ENCODE results near the gene SLC47A1. TPM values are rescaled to one million over a fixed set of nuclear protein-coding genes. Genes with fewer than 3 reads are reported as not detected.
"Not testable (repeated sequence)": the region's sequence is repeated elsewhere in the genome, so short reads cannot be mapped to it uniquely, and the experiment has no call there.

SLC47A1 gene
- total and polyA plus RNA-seq, 9 of the 15 experiments (the other 6 are each of a cell fraction or from before 2014, with no cell fraction given): not detected

DNA sequence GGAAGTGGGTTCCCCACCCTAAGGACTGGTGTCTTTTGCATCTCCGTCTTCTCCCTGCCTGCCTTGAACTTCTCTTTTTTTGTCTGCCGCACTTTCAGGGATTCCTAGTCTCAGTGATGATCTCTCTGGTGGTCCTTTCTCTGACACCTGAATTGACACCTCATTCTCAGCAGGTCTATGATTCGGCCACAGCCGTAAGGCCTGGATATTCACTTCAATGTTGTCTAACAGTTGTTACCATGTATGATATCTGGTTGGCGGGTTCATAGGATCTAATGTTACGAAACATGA lies 25.1 kb upstream of the SLC47A1 start:
- CTCF ChIA-PET (ENCODE audit: low intra/inter-chr PET ratio): no interaction called here
- Histone ChIP-seq H3K4me2 (ENCODE audit: insufficient read depth, low read length) (peak overlapping the region; percentile 81), H3K79me2 (ENCODE audit: control insufficient read depth, insufficient read depth, low read length) (no peaks in the 10 kb centered on the region), H3K27ac (ENCODE audit: extremely low read depth, low read depth, low read length) (no peak overlapping the region), H3K27me3 (ENCODE audit: control insufficient read depth in 2 of 2, insufficient read depth in 2 of 2, low read length in 2 of 2) (no peaks in the 10 kb centered on the region; a peak in 1 of 5 replicates), H3K36me3 (ENCODE audit: control insufficient read depth, insufficient read depth, low read length) (no peaks in the 10 kb centered on the region), H3K9me1 (ENCODE audit: control insufficient read depth, insufficient read depth, low read length) (no peaks in the 10 kb centered on the region), H3K4me3 (peak overlapping the region; percentile 58), H4K20me1 (replicated peaks; ENCODE audit: control insufficient read depth, insufficient read depth, low read length) (no peaks in the 10 kb centered on the region), H2AFZ (ENCODE audit: low read depth, low read length) (no peak overlapping the region), H3K9ac (ENCODE audit: insufficient read depth in 1 of 2, low read depth in 2 of 2, low read length in 2 of 2) (peak overlapping the region in 1 of 2 experiments; percentile 75; a peak in 2 of 4 replicates), H3K4me1 (replicated peaks in 1 of 2; ENCODE audit: control insufficient read depth in 2 of 2, insufficient read depth in 2 of 2, low read length in 2 of 2) (peaks cover 0 to 11% of the 10 kb centered on the region in 2 experiments; a peak in 2 of 5 replicates), H3K9me3 (replicated peaks; ENCODE audit: control insufficient read depth, insufficient read depth, low read depth, low read length) (no peaks in the 10 kb centered on the region)
- intact Hi-C loops (cut with micrococcal nuclease) (no loop called here), in situ Hi-C loops (cut with MboI) (no loop called here)
- 32% methylated on average over 6 of the region's 6 CpGs for WGBS (ENCODE audit: insufficient coverage, low coverage, missing lambda C conversion rate)
- BruUV-seq (replicated peaks): no TSS peak
- ATAC-seq (no peak; the same call in 2 of the 3 replicates), FAIRE-seq (no peak), DNase-seq (ENCODE audit: extremely low read depth in 1 of 4, low spot score in 3 of 4) (no peak)
- POLR2A ChIA-PET: no interaction called here
- TF ChIP-seq EGR1 (conservative IDR thresholded peaks at IDR 0.05) (0 out of 2 replicates have a peak, but pooled peaks have one; percentile 9), ZBTB5 (IDR thresholded peaks at IDR 0.05) (no peak), GABPA (tag; conservative IDR thresholded peaks at IDR 0.05; ENCODE audit: low read depth) (peak; percentile 27; the same call in 1 of the 2 replicates)

DNA sequence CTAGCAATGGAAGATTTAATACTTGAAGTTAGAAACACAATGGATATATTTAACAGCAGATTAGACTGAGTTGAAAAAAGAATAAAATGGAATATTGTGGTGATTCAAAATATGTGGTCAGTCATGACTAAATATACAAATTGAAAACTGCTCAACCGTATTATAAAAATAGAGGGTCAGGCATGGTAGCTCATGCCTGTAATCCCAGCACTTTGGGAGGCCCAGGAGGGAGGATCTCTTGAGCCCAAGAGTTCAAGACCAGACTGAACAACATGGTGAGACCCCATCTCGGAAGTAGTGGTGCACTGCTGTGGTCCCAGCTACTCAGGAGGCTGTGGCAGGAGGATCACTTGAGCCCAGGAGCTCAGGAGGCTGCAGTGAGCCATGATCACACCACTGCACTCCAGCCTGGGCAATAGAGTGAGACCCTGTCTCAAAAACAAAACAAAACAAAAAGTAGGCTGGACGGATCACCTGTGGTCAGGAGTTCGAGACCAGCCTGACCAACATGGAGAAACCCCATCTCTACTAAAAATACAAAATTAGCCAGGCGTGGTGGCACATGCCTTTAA lies 24.3 kb upstream of the SLC47A1 start:
- H2AFZ ChIP-seq (ENCODE audit: low read depth, low read length); H3K4me3 ChIP-seq; H3K27me3 ChIP-seq (ENCODE audit: control insufficient read depth in 2 of 2, insufficient read depth in 2 of 2, low read length in 2 of 2); H3K9me1 ChIP-seq (ENCODE audit: control insufficient read depth, insufficient read depth, low read length); FAIRE-seq; BruUV-seq (replicated peaks); H4K20me1 ChIP-seq (replicated peaks; ENCODE audit: control insufficient read depth, insufficient read depth, low read length); H3K27ac ChIP-seq (ENCODE audit: extremely low read depth, low read depth, low read length); H3K4me2 ChIP-seq (ENCODE audit: insufficient read depth, low read length); in situ Hi-C loops (cut with MboI); H3K9ac ChIP-seq (ENCODE audit: insufficient read depth in 1 of 2, low read depth in 2 of 2, low read length in 2 of 2); H3K9me3 ChIP-seq (replicated peaks; ENCODE audit: control insufficient read depth, insufficient read depth, low read depth, low read length); H3K36me3 ChIP-seq (ENCODE audit: control insufficient read depth, insufficient read depth, low read length); ATAC-seq; H3K79me2 ChIP-seq (ENCODE audit: control insufficient read depth, insufficient read depth, low read length); intact Hi-C loops (cut with micrococcal nuclease); DNase-seq (ENCODE audit: extremely low read depth in 1 of 4, low spot score in 3 of 4); CTCF ChIA-PET (ENCODE audit: low intra/inter-chr PET ratio): not testable (repeated sequence)
- POLR2A ChIA-PET: interaction anchor here (0.7 kb wide), 1 partner anchor 140 kb away, joined by 3 read pairs; no protein-coding TSS in a partner anchor
- peaks cover 0 to 11% of the 10 kb centered on the region in 2 experiments; a peak in 2 of 5 replicates for H3K4me1 ChIP-seq (replicated peaks in 1 of 2; ENCODE audit: control insufficient read depth in 2 of 2, insufficient read depth in 2 of 2, low read length in 2 of 2)
- TF ChIP-seq ZNF121 (CRISPR knock-in tag; conservative IDR thresholded peaks at IDR 0.05): peak; percentile 75
- 15% methylated on average over 5 of the region's 5 CpGs for WGBS (ENCODE audit: insufficient coverage, low coverage, missing lambda C conversion rate)

All from K562 (cell line).